ENCODE results near the gene RPL9.
"Not testable (repeated sequence)": the region's sequence is repeated elsewhere in the genome, so short reads cannot be mapped to it uniquely, and the experiment has no call there.

Gene RPL9

GRCh38 chr4:39464886-39465501 is 6.3 kb upstream of the RPL9 start:
- DNase-seq, result peak; percentile 4

GRCh38 chr4:39458161-39458504 is 589 bp downstream of the RPL9 start:
- DNase-seq, result not testable (repeated sequence)

- DNase-seq, result no peak
These were observed 1.6 kb downstream of the RPL9 start for GRCh38 chr4:39456946-39457763.

GRCh38 chr4:39455486-39455885 is 3.2 kb downstream of the RPL9 start:
- no peak for DNase-seq

- no peak for DNase-seq
These were observed 5.0 kb downstream of the RPL9 start for GRCh38 chr4:39453738-39454137.

GRCh38 chr4:39452860-39453587 is 5.7 kb downstream of the RPL9 start:
- DNase-seq, result no peak

GRCh38 chr4:39452153-39452859 is 6.4 kb downstream of the RPL9 start:
- no peak for DNase-seq

- DNase-seq, result no peak
These were observed 7.2 kb downstream of the RPL9 start for GRCh38 chr4:39451423-39452023.

GRCh38 chr4:39450618-39451017 is 8.1 kb downstream of the RPL9 start:
- no peak for DNase-seq

- DNase-seq, result no peak
These were observed 11.7 kb downstream of the RPL9 start for GRCh38 chr4:39446842-39447573.

GRCh38 chr4:39446483-39446841 is 12.3 kb downstream of the RPL9 start:
- no peak for DNase-seq

- no peak for DNase-seq
These were observed 15.7 kb downstream of the RPL9 start for GRCh38 chr4:39442998-39443397.

GRCh38 chr4:39441593-39441992 is 17.1 kb downstream of the RPL9 start:
- DNase-seq, result no peak

- no peak for DNase-seq
These were observed 22.8 kb downstream of the RPL9 start for GRCh38 chr4:39435659-39436563.

- no peak for DNase-seq
These were observed 24.7 kb downstream of the RPL9 start for GRCh38 chr4:39433878-39434492.

GRCh38 chr4:39429476-39430334 is 29.0 kb downstream of the RPL9 start:
- no peak for DNase-seq

GRCh38 chr4:39427520-39428114 is 31.1 kb downstream of the RPL9 start:
- DNase-seq, result no peak

GRCh38 chr4:39426728-39427127 is 32.0 kb downstream of the RPL9 start:
- no peak for DNase-seq

- DNase-seq, result not testable (repeated sequence)
These were observed 33.4 kb downstream of the RPL9 start for GRCh38 chr4:39425297-39425696.

All from NCI-H1694 treated with DMSO at 0.1 percent for 48 hours (cell line).